ENCODE data around the gene LSM3. TPM values are rescaled to one million over a fixed set of nuclear protein-coding genes. Genes with fewer than 3 reads are reported as not detected.

Gene LSM3
- total RNA-seq, 2 donors from 2014 or later: 12.4 to 16.4 TPM

DNA sequence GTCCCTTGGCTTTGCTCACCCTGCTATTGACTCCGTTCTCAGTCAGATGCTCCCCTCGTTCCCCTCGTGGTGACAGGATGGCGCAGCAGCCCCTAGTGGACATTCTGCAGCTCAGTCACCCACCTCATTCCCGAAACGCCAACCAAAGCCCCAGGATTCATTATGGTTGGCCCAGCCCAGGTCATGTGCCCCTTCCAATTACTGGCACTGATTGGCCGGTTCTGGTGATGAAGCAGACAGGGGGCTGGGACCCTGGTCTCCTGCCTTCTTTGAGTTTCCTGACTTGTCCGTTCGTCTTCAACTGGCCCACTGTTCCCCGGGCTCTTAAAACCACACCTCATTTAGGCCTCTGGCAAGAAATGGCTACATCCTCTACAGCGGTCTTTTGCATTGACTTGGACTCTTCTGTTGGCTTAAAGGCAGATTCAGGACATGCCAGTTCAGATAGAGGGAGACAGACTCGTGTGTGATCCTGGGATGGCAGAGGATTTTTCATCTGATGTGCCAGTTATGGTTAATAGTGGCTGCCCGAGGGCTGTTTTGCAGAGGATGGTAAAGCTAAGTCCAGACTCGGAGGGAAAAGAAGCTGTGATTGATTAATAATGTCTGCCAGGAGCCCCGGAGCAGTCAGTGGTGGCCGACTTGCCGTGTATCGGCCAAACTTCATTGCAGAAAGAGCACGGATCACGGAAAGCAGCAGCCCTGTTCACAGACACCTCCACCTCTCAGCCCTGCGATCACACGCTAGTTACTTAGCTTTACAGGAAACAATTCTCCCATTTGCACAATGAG, 37.8 kb downstream of the LSM3 start:
- no peaks in the 10 kb centered on the region for H3K36me3 ChIP-seq
- no peak overlapping the region for H3K4me3 ChIP-seq
- H3K4me1 ChIP-seq: no peaks in the 10 kb centered on the region
- no peaks in the 10 kb centered on the region for H3K27me3 ChIP-seq
- TF ChIP-seq CTCF (IDR thresholded peaks at IDR 0.05): no peak
- peak; percentile 15 for DNase-seq
- no peak overlapping the region for H3K9ac ChIP-seq (ENCODE audit: low read depth in 2 of 2, low read length in 2 of 2)
- intact Hi-C loops (cut with DNase I): no loop called here
- H3K27ac ChIP-seq: no peak overlapping the region
- no peaks in the 10 kb centered on the region for H3K9me3 ChIP-seq

DNA sequence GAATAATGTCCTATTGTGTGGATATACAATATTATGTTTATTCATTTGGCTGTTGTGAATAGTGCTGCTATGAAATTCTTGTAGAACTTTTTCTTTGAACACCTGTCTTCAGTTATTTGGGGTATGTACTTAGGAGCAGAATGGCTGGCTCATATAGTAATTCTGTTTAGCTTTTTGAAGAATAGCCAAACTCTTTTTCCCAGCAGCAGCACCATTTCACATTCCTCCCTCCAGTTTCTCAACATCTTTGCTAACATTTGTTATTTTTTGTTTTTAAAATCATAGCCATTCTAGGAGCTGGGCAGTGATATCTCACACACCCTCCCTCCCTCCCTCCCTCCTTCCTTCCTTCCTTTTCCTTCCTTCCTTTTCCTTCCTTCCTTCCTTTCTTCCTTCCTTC, 39.7 kb downstream of the LSM3 start:
- no peak overlapping the region for H3K9ac ChIP-seq (ENCODE audit: low read depth in 2 of 2, low read length in 2 of 2)
- intact Hi-C loops (cut with DNase I): no loop called here
- no peaks in the 10 kb centered on the region for H3K9me3 ChIP-seq
- no peak for TF ChIP-seq CTCF (IDR thresholded peaks at IDR 0.05)
- no peak overlapping the region for H3K4me3 ChIP-seq
- H3K36me3 ChIP-seq: no peaks in the 10 kb centered on the region
- no peaks in the 10 kb centered on the region for H3K27me3 ChIP-seq
- H3K4me1 ChIP-seq: no peaks in the 10 kb centered on the region
- DNase-seq: no peak
- H3K27ac ChIP-seq: no peak overlapping the region

- H3K4me1 ChIP-seq: peaks cover 5% of the 10 kb centered on the region
- TF ChIP-seq CTCF (IDR thresholded peaks at IDR 0.05): no peak
- H3K9ac ChIP-seq (ENCODE audit: low read depth in 2 of 2, low read length in 2 of 2): no peak overlapping the region
- intact Hi-C loops (cut with DNase I): no loop called here
- no peaks in the 10 kb centered on the region for H3K9me3 ChIP-seq
- no peaks in the 10 kb centered on the region for H3K36me3 ChIP-seq
- no peak overlapping the region for H3K27ac ChIP-seq
- H3K27me3 ChIP-seq: no peaks in the 10 kb centered on the region
- DNase-seq: no peak
- no peak overlapping the region for H3K4me3 ChIP-seq
Observed at GRCh38 chr3:14220933-14221332, 42.3 kb downstream of the LSM3 start.

DNA sequence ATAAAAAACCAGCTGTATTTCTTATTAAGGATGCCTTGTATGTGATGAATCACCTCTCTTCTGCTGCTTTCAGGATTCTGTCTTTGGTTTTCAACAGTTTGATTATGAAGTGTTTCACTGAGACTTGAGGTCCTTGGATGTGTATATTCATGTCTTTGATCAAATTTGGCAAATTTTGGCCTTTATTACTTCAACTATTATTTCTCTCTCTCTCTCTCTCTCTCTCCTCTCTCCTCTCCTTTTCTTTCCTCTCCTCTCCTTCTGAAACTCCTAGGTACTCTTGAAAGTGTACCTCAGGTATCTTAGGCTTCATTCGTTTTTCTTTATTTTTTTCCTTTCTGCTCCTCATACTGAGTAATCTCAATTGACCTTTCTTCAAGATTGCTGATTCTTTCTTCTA, 43.3 kb downstream of the LSM3 start:
- TF ChIP-seq CTCF (IDR thresholded peaks at IDR 0.05): no peak

GRCh38 chr3:14222457-14222856, 43.8 kb downstream of the LSM3 start:
- Histone ChIP-seq H3K27me3 (no peaks in the 10 kb centered on the region), H3K36me3 (no peaks in the 10 kb centered on the region), H3K9me3 (no peaks in the 10 kb centered on the region), H3K4me3 (no peak overlapping the region), H3K9ac (ENCODE audit: low read depth in 2 of 2, low read length in 2 of 2) (no peak overlapping the region), H3K27ac (no peak overlapping the region), H3K4me1 (peaks cover 10% of the 10 kb centered on the region)
- intact Hi-C loops (cut with DNase I): no loop called here
- DNase-seq: no peak
- no peak for TF ChIP-seq CTCF (IDR thresholded peaks at IDR 0.05)

More for the DNA sequence above, 43.3 kb downstream of the LSM3 start:
- H3K4me3 ChIP-seq: no peak overlapping the region
- no peak overlapping the region for H3K27ac ChIP-seq
- H3K9me3 ChIP-seq: no peaks in the 10 kb centered on the region
- no peak overlapping the region for H3K9ac ChIP-seq (ENCODE audit: low read depth in 2 of 2, low read length in 2 of 2)
- H3K27me3 ChIP-seq: no peaks in the 10 kb centered on the region
- no peaks in the 10 kb centered on the region for H3K36me3 ChIP-seq
- intact Hi-C loops (cut with DNase I): no loop called here
- no peak for DNase-seq
- peaks cover 6% of the 10 kb centered on the region for H3K4me1 ChIP-seq

Measured in colonic mucosa (tissue), 4 donors.